HG03060 (cell line): ENCODE results near the gene SLC35F2.
"Not testable (repeated sequence)": the region's sequence is repeated elsewhere in the genome, so short reads cannot be mapped to it uniquely, and the experiment has no call there.

Experiments used
- ATAC-seq: cut with Tn5 transposase; IDR thresholded peaks from one replicate; pipeline ENCODE4 v1.9.1; 2021; ENCODE audit warnings: low read depth, moderate number of reproducible peaks; ENCODE audit not compliant: unreplicated experiment

Gene SLC35F2

GRCh38 chr11:107844041-107844440 lies 14.5 kb downstream of the SLC35F2 start:
- ATAC-seq = no peak

GRCh38 chr11:107842412-107843100 lies 16.0 kb downstream of the SLC35F2 start:
- ATAC-seq = no peak

GRCh38 chr11:107840129-107840484 lies 18.5 kb downstream of the SLC35F2 start:
- ATAC-seq = no peak

- no peak for ATAC-seq
These were observed 21.7 kb downstream of the SLC35F2 start for GRCh38 chr11:107836851-107837250.

GRCh38 chr11:107834995-107835394 lies 23.6 kb downstream of the SLC35F2 start:
- ATAC-seq = no peak

GRCh38 chr11:107833926-107834325 lies 24.7 kb downstream of the SLC35F2 start:
- ATAC-seq = not testable (repeated sequence)

GRCh38 chr11:107830915-107831540 lies 27.6 kb downstream of the SLC35F2 start:
- ATAC-seq = no peak

GRCh38 chr11:107827041-107827440 lies 31.5 kb downstream of the SLC35F2 start:
- no peak for ATAC-seq

GRCh38 chr11:107825875-107826274 lies 32.7 kb downstream of the SLC35F2 start:
- no peak for ATAC-seq

GRCh38 chr11:107824668-107825369 lies 33.8 kb downstream of the SLC35F2 start:
- ATAC-seq = no peak

- ATAC-seq = no peak
These were observed 37.2 kb downstream of the SLC35F2 start for GRCh38 chr11:107821199-107821927.

- ATAC-seq = no peak
These were observed 39.1 kb downstream of the SLC35F2 start for GRCh38 chr11:107819361-107820014.

GRCh38 chr11:107818491-107818890 lies 40.1 kb downstream of the SLC35F2 start:
- no peak for ATAC-seq

GRCh38 chr11:107816028-107816427 lies 42.6 kb downstream of the SLC35F2 start:
- ATAC-seq = no peak

- ATAC-seq = no peak
These were observed 47.7 kb downstream of the SLC35F2 start for GRCh38 chr11:107810875-107811274.

GRCh38 chr11:107808521-107808920 lies 50.1 kb downstream of the SLC35F2 start:
- ATAC-seq = no peak

GRCh38 chr11:107804971-107805370 lies 53.6 kb downstream of the SLC35F2 start:
- no peak for ATAC-seq

GRCh38 chr11:107804211-107804610 lies 54.4 kb downstream of the SLC35F2 start:
- ATAC-seq = no peak

- no peak for ATAC-seq
These were observed 56.9 kb downstream of the SLC35F2 start for GRCh38 chr11:107801641-107802040.

- peak; percentile 60 for ATAC-seq
These were observed 59.2 kb downstream of the SLC35F2 start for GRCh38 chr11:107799218-107799859.
